HG03097 (cell line): Measurements from ENCODE around the gene OGFOD3.
"Not testable (repeated sequence)": the region's sequence is repeated elsewhere in the genome, so short reads cannot be mapped to it uniquely, and the experiment has no call there.

ENCODE experiments used
- ATAC-seq: cut with Tn5 transposase; IDR thresholded peaks from one replicate; pipeline ENCODE4 v1.9.1; 2021; ENCODE audit not compliant: unreplicated experiment, low FRiP score

The OGFOD3 gene

GRCh38 chr17:82377924-82378740, 40.3 kb downstream of the OGFOD3 start:
- no peak for ATAC-seq

DNA sequence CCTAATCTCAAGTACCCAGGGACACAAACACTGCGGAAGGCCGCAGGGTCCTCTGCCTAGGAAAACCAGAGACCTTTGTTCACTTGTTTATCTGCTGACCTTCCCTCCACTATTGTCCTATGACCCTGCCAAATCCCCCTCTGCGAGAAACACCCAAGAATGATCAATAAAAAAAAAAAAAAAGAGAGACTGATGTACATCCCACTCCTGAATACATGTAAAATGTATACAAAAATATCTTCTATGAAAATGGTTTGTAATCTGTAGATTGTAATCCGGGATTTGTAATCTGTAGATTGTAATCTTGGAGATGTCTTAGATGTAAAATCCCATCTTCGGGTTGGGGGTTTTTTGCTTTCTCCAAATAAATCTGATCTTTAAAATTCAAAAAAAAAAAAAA, 41.1 kb downstream of the OGFOD3 start:
- not testable (repeated sequence) for ATAC-seq

DNA sequence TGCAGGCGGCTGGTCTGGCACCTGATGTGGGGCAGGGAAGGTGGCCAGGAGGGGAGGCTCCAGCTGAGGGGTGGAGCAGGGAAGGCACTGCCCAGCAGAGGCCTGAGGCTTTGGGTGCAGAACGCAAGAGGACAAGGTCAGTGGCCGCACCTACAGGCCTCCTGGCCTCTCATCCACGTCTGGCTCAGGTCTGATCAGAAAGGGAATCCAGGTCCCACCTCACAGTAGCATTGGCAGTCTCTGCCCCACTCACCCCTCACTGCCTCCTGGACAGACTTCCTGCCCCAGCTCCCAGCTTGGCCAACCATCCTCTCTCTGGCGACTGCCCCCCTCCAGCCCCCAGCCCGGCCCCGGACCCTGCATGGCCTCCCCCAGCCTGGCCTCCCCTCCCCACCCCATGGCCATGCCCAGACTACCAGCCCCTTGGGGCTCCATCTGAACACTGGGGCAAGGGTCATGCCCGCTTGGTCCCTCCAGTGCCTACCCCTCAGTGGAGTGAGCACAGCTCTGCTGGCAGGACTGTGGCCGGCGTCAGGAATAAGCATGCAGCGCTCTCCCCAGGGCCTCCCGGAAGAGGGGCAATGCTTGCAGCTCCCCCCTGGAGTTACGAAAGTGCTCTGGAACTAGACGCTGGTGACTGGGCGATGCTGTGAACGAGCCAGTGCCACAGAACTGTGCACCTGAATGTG, 42.2 kb downstream of the OGFOD3 start:
- no peak for ATAC-seq

DNA sequence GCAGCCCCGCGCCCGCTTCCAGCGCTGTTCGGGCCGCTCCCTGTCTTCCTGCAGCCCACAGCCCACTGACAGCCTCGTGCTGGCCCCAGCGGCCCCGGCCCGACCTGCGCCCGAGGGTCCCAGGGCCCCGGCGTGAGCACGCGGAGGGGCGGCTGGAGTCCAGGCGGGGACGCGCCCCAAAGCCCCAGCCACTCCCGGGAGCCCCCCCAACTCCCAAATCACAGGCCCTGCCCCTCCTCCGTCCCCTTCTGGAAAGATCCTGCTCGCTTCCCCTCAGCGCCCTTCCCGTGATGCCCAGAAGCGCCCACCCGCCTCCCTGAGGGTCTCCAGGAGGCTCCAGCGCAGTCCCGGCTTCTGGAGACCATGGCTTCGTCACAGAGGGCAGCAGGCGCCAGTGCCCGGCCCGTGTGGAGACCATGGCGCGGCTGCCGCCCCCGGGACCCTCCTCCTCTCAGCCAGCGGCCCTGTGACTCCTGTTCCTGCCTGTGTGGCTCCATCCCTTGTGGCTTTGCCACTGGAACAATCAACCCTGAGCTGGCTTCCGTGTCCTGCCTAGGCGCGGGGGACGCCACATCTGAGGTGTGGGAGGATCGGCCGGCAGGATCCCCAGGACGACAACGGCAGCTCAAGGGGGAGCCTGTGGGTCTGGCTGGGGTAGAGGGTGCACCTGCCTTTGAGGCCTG, 42.9 kb downstream of the OGFOD3 start:
- ATAC-seq: no peak

DNA sequence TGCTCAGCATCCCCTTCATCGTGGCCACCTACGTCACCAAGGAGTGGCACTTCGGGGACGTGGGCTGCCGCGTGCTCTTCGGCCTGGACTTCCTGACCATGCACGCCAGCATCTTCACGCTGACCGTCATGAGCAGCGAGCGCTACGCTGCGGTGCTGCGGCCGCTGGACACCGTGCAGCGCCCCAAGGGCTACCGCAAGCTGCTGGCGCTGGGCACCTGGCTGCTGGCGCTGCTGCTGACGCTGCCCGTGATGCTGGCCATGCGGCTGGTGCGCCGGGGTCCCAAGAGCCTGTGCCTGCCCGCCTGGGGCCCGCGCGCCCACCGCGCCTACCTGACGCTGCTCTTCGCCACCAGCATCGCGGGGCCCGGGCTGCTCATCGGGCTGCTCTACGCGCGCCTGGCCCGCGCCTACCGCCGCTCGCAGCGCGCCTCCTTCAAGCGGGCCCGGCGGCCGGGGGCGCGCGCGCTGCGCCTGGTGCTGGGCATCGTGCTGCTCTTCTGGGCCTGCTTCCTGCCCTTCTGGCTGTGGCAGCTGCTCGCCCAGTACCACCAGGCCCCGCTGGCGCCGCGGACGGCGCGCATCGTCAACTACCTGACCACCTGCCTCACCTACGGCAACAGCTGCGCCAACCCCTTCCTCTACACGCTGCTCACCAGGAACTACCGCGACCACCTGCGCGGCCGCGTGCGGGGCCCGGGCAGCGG, 43.6 kb downstream of the OGFOD3 start:
- no peak for ATAC-seq

- no peak for ATAC-seq
These were observed 44.4 kb downstream of the OGFOD3 start for GRCh38 chr17:82373731-82374625.

DNA sequence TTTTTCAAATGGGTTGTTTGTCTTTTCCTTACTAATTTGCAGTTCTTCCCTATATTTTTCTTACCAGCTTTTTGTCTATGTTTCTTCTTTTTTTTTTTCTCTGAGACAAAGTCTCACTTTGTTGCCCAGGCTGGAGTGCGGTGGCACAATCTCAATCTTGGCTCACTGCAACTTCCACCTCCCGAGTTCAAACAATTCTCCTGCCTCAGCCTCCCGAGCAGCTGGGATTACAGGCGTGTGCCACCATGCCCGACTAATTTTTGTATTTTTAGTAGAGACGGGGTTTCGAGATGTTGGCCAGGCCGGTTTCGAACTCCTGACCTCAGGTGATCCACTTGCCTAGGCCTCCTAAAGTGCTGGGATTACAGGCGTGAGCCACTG, 45.3 kb downstream of the OGFOD3 start:
- ATAC-seq: not testable (repeated sequence)

DNA sequence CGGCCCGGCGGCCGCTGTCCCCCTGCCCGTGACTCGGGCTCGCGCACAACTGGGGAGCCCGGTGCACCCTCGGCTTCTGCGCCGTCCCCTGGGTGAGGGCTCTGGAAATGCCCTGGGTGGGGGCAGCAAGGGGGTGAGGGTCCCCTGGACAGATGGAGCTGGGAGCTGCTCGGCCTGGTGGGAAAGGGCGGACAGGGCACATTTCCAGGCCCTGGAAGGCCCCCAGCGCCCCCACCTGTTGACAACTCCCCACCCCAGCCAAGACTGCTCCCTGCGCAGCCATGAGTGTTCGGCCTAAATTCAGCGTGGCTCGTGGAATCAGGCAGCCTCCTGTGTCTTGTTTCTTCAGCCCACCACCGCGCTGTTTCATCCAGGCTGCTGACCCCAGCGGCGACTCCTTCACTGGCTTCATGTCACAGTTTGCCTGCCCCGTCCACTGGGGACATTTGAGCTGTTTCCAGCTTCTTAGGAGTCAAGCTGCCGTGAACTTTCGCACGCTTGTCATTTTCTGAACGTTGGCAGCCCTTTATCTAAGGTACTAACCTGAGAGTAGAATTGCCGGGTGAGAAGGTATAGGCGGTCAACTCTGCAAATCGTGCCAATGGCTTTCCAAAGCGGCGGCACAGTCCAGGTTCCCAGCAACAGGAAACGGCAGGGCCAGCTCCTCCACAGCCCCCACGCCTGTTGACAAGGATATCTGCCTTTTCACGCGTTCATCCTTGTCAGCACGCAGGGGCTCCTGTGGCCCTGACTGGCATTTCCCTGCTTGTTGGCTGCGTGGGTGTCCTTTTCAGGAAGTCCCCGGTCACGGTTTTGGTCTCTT, 45.9 kb downstream of the OGFOD3 start:
- ATAC-seq: no peak

GRCh38 chr17:82371333-82372248, 46.8 kb downstream of the OGFOD3 start, which contains the start of gene UTS2R:
UTS2R (plus strand) TSS chr17:82371765; CDS start chr17:82374325, 2,560 bp downstream.
- ATAC-seq: no peak

DNA sequence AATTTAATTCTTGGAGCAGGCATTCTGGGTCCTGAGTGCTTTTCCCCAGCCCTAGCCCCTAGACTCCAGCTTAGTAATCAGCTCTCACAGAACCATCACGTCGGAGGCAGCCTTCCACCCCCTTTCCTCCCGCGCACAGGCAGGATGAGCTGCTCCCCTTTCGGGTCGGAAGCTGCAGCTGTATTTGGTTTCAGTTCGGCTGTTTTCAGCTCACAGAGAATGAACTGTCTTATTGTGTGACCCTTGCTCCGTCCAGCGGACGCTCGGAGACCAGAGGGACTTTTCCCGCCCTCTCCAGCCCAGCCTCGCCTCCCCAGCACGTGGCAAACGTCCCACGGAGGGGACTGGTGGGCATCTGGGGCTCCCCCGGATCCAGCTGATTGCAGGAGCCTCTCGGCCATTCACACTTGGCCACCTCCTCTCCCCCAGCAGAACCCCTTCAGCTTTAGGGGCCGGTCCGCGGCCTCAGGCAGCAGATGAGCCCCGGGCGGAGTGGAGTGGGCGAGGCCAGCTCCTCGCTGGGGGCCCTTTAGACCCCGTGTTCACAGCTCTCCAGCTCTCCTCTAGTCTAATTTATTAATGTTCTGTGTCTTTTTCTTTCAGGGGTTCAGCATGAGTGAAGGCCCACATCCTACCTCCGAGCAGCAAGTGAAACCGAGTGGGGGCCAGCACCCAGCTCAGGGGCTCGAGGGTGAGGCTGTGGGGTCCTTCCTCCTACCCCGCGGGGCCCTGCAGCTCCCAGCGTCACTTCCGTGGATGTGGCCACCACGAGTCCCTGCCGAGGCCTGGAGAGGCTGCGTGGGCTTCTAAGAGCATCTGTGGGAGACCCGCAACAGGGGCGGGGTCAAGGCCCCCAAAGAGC, 47.7 kb downstream of the OGFOD3 start:
- ATAC-seq: no peak

- no peak for ATAC-seq
These were observed 49.2 kb downstream of the OGFOD3 start for GRCh38 chr17:82369211-82369610.

DNA sequence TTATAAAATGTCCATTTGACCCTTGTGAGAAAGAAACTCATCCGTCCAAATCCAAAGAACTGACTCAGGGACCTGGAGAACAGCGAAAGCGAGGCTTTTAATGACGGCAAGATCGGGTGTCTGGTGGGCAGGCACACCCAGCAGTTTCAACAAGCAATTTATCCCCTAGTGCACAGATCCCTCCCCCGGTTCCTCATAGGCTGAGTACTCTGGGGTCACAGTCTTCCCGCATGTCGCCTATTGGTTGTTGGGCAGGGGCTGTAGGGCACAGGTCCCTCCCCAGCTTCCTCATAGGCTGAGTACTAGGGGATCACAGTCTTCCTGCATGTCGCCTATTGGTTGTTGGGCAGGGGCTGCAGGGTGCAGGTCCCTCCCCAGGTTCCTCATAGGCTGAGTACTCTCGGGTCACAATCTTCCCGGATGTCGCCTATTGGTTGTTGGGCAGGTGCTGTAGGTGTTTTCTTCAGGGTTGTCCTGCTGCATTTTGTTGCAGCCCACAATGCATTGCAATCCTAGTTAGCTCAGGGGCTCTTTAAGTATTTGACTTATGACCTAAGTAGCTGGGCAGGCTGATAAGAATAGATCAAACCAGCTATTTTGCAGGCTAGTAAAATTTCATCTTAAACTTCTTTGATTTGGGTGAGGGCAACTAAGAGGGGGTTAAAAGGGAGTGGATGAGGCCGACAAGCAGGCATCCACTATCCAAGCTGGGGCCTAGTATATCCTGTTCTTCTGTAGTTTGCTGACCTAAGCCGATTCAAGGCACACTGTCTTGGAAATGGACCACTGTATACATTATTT, 50.5 kb downstream of the OGFOD3 start:
- ATAC-seq: no peak

GRCh38 chr17:82366749-82367148, 51.6 kb downstream of the OGFOD3 start:
- no peak for ATAC-seq

- ATAC-seq: no peak
These were observed 52.6 kb downstream of the OGFOD3 start for GRCh38 chr17:82365606-82366295.

DNA sequence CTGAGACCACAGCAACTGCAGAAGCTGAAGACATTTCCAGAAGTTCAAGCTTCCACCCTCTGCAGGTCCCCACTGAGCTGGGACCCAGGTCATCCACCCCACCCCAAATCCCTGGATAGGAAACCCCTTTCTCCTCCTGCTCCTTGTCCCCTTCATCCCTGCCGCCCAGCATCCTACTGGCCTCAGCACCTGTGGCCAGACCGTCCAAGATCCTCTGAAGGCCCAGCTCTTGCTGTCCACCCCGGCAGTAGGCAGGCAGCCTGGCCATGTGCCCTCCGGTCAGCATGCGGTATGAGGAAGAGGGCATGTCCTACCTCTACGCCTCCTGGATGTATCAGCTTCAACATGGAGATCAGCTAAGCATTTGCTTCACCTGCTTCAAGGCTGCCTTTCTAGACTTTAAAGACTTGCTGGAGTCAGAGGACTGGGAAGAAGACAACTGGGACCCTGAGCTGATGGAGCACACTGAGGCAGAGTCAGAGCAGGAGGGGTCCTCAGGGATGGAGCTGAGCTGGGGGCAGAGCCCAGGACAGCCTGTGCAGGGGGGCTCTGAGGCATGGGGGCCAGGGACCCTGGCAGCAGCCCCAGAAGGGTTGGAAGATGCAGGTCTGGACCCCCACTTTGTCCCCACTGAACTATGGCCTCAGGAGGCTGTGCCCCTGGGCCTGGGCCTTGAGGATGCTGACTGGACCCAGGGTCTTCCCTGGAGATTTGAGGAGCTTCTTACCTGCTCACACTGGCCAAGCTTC, 56.3 kb downstream of the OGFOD3 start:
- no peak for ATAC-seq
